ENCODE data around the gene WWC1.

WWC1 gene

GRCh38 chr5:168413596-168413995, 122.2 kb downstream of the WWC1 start:
- TF ChIP-seq CTCF (IDR thresholded peaks at IDR 0.05; ENCODE audit: low read depth, low read length) = no peak
- H3K4me3 ChIP-seq (ENCODE audit: low read depth, low read length) = no peak overlapping the region

GRCh38 chr5:168415401-168415800, 124.0 kb downstream of the WWC1 start:
- no peak overlapping the region for H3K4me3 ChIP-seq (ENCODE audit: low read depth, low read length)
- no peak for TF ChIP-seq CTCF (IDR thresholded peaks at IDR 0.05; ENCODE audit: low read depth, low read length)

GRCh38 chr5:168415971-168416370, 124.5 kb downstream of the WWC1 start:
- no peak for TF ChIP-seq CTCF (IDR thresholded peaks at IDR 0.05; ENCODE audit: low read depth, low read length)

DNA sequence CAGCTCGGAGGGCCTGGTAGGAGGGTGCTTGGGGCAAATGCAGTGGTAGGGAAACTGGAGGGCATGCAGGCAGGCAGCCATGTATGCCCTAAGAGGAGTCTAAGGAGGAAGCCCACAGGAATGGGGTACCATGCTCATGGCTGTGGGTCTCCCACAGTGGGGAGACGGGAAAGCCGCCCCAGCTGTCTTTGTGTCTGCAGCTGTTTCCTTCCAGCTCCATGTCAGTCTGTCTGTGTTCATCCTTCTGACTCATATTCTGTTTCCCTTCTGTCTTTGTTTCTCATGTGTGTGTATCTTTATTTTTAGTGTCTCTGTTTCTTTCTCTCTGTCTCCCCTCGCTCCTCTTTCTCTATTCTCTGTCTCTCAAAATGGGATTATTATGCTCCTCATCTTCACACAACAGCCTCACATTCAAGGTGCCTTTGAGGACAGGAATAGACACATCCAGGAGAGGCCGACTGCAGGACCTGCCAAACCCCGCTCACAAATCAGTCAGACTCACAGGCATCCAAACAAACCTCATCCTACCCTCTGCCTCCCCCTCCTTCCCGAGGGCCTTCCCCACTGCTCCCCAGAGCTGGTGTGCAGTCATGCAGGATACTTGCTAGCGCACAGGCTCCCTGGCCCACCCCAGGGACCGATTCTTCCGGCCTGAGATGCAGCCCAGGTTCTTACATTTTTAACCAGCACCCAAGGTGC, 126.4 kb downstream of the WWC1 start:
- TF ChIP-seq CTCF (IDR thresholded peaks at IDR 0.05; ENCODE audit: low read depth, low read length) = no peak
- no peak overlapping the region for H3K4me3 ChIP-seq (ENCODE audit: low read depth, low read length)

More at GRCh38 chr5:168415971-168416370, 124.5 kb downstream of the WWC1 start:
- no peak overlapping the region for H3K4me3 ChIP-seq (ENCODE audit: low read depth, low read length)

DNA sequence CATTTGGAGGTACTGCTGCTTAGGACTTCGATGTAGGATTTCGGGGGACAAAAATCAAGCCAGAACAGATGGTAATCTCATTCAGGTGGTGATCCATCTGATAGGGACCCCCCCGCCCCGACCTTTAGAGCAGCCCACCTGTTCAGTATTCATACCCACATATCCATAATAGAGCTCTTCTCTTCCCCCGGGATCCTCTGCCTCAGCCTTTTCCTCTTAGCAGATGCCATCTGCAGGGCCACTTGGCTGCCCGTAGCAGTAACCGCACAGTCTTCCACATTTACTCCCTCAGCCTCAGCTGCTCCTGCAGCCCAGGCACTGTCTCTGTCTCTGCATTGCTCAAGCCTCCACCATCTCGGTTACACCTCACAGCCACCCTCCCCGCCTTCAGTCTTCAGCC, 129.0 kb downstream of the WWC1 start:
- H3K4me3 ChIP-seq (ENCODE audit: low read depth, low read length) = no peak overlapping the region
- TF ChIP-seq CTCF (IDR thresholded peaks at IDR 0.05; ENCODE audit: low read depth, low read length) = no peak

DNA sequence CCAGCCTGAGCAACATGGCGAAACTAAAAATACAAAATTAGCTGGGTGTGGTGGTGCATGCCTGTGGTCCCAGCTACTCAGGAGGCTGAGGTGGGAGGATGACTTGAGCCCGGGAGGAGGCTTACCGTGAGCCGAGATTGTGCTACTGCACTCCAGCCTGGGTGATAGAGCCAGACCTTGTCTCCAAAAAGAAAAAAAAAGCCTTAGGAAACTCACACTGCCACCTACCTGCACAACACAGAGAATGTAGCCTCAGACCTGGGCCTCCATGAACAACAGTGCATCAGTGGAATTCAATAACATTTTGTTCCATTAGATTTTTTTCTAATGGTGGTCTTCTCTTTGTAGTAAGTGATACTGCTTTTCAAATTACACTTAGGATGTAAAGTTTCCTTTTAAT, 131.0 kb downstream of the WWC1 start:
- H3K4me3 ChIP-seq (ENCODE audit: low read depth, low read length) = no peak overlapping the region
- no peak for TF ChIP-seq CTCF (IDR thresholded peaks at IDR 0.05; ENCODE audit: low read depth, low read length)

- TF ChIP-seq CTCF (IDR thresholded peaks at IDR 0.05; ENCODE audit: low read depth, low read length) = no peak
- no peak overlapping the region for H3K4me3 ChIP-seq (ENCODE audit: low read depth, low read length)
These were observed 132.0 kb downstream of the WWC1 start for GRCh38 chr5:168423478-168423877.
